Hepatocyte (in vitro differentiated cells): ENCODE measurements around the gene NAV2. TPM values are rescaled to one million over a fixed set of nuclear protein-coding genes. Genes with fewer than 3 reads are reported as not detected.

Source experiments
- DNase-seq: peaks from one replicate; pipeline ENCODE4 v3.0.0-alpha.2; 2016; ENCODE audit warnings: low spot score
- H2AFZ ChIP-seq: fragments of 200-600 bp; sonication (generic); 2 replicates; pipeline ENCODE4 v1.6.0; 2016; ENCODE audit warnings: antibody characterized with exemption, mild to moderate bottlenecking
- H3K27ac ChIP-seq: fragments of 200-600 bp; sonication (generic); 2 replicates; pipeline ENCODE4 v1.5.1; 2016; ENCODE audit warnings: mild to moderate bottlenecking
- H3K27me3 ChIP-seq: fragments of 200-600 bp; sonication (generic); 2 replicates; pipeline ENCODE4 v1.6.1; 2016
- H3K36me3 ChIP-seq: fragments of 200-600 bp; sonication (generic); replicated peaks from 2 replicates; pipeline ENCODE4 v1.5.1; 2016; ENCODE audit warnings: low read depth; ENCODE audit not compliant: insufficient read depth
- H3K4me1 ChIP-seq: fragments of 200-600 bp; sonication (generic); 2 replicates; pipeline ENCODE4 v1.5.1; 2016; ENCODE audit warnings: mild to moderate bottlenecking, moderate library complexity; ENCODE audit not compliant: insufficient read depth
- H3K4me2 ChIP-seq: fragments of 200-600 bp; sonication (generic); 2 replicates; pipeline ENCODE4 v1.6.0; 2016
- H3K4me3 ChIP-seq: fragments of 200-600 bp; sonication (generic); 2 replicates; pipeline ENCODE4 v1.5.1; 2016; ENCODE audit warnings: mild to moderate bottlenecking
- H3K79me2 ChIP-seq: fragments of 200-600 bp; sonication (generic); 2 replicates; pipeline ENCODE4 v1.6.0; 2017; ENCODE audit warnings: mild to moderate bottlenecking
- H3K9me2 ChIP-seq: fragments of 200-600 bp; sonication (generic); replicated peaks from 2 replicates; pipeline ENCODE4 v1.6.0; 2017; ENCODE audit warnings: mild to moderate bottlenecking; ENCODE audit not compliant: insufficient read depth
- H3K9me3 ChIP-seq: fragments of 200-600 bp; sonication (generic); 2 replicates; pipeline ENCODE4 v1.5.1; 2016; ENCODE audit warnings: low read depth, mild to moderate bottlenecking
- H4K20me1 ChIP-seq: fragments of 200-600 bp; sonication (generic); 2 replicates; pipeline ENCODE4 v1.6.0; 2016; ENCODE audit warnings: mild to moderate bottlenecking; ENCODE audit not compliant: insufficient read depth, poor library complexity, severe bottlenecking
- EZH2 ChIP-seq: fragments of 200-600 bp; sonication (generic); IDR thresholded peaks from 2 replicates; pipeline ENCODE4 v1.6.1; 2016; ENCODE audit warnings: antibody characterized with exemption, mild to moderate bottlenecking, borderline replicate concordance
- EZH2phosphoT487 ChIP-seq: fragments of 200-600 bp; sonication (generic); IDR thresholded peaks from one replicate; pipeline ENCODE4 v1.6.1; 2018; ENCODE audit warnings: antibody characterized with exemption, mild to moderate bottlenecking, low read depth, moderate library complexity; ENCODE audit not compliant: unreplicated experiment, severe bottlenecking
- WGBS: methylation state at CpG from one replicate; pipeline ENCODE4 v1.1.6; 2016; ENCODE audit warnings: low lambda C conversion rate; ENCODE audit errors: missing lambda C conversion rate; 5-methylcytosine and 5-hydroxymethylcytosine counted together
- polyA plus RNA-seq: library from polyadenylated mRNA; unstranded; fragments of >200 nt; fragmentation: Nextera tagmentation; extraction: Ambion mirVana; gene quantifications from 2 replicates; pipeline ENCODE4 v1.2.1, GENCODE V29; 2016
- total RNA-seq: library from RNA; depleted of rRNA; stranded (reverse); fragments of >200 nt; gene quantifications from 2 replicates; pipeline ENCODE4 v1.2.3, GENCODE V29; 2014
- TF ChIP-seq, protein P1 (sequence below): fragments of 200-600 bp; sonication (generic); IDR thresholded peaks from 2 replicates; pipeline ENCODE4 v1.5.1; 2016; ENCODE audit warnings: antibody characterized with exemption, mild to moderate bottlenecking; ENCODE audit not compliant: poor library complexity

Gene NAV2
- total and polyA plus RNA-seq, 2 experiments from 2014 or later: 23.7 to 30.8 TPM

- no peaks in the 10 kb centered on the region for H3K27me3 ChIP-seq
- H3K9me2 ChIP-seq: no peaks in the 10 kb centered on the region
- no peak overlapping the region for H2AFZ ChIP-seq
- no peaks in the 10 kb centered on the region for H3K9me3 ChIP-seq
- H4K20me1 ChIP-seq: no peaks in the 10 kb centered on the region
- TF ChIP-seq EZH2phosphoT487 (no peak), EZH2 (no peak)
- no peaks in the 10 kb centered on the region for H3K36me3 ChIP-seq
- H3K27ac ChIP-seq: peak overlapping the region; percentile 67
- DNase-seq: no peak
- peaks cover 56% of the 10 kb centered on the region for H3K79me2 ChIP-seq
- no peak overlapping the region for H3K4me3 ChIP-seq
- H3K4me1 ChIP-seq: peaks cover 74% of the 10 kb centered on the region
- 13% methylated on average over 6 of the region's 6 CpGs for WGBS
- H3K4me2 ChIP-seq: peak overlapping the region; percentile 69
Measured at GRCh38 chr11:20023082-20023426, 310.4 kb downstream of the NAV2 start.

DNA sequence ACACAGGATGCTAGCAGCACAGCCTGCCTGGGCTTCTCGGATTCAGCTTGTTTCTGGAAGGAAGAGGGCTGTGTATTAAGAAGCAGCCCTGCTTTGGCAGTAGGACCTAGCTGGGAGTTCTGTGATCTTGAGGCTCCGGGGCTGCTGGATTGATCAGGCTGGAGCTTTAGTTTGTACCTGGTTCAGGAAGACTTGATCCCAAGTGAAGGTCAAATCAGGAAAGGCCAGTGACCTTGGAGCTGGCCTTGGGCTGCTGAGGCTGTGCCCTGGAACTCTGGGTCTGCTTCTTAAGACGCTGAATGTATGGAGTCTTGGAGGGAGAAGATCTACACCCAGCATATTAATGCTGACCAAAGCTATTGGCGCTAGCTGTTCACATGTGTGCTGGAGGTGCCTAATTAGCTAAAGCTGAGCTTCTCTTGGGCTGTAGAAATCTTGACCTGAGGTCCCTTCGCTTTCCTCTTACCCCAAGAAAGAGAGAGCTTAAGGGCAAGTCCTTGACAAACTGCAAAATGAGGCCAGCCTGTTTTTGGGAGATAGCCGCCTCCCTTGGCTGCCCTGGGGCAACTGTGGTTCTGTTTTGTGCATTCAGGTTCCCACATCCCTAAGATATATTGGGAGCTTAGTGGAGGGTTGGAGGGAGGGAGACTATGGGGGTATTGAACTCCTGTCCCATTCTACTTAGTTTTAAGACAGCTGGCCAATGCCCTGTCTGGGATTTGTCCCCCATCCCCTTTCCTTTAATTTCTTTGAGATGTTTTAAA is 311.7 kb downstream of the NAV2 start:
- no peak overlapping the region for H2AFZ ChIP-seq
- H3K9me2 ChIP-seq: no peaks in the 10 kb centered on the region
- peak overlapping the region; percentile 69 for H3K4me2 ChIP-seq
- peak overlapping the region; percentile 67 for H3K27ac ChIP-seq
- peaks cover 63% of the 10 kb centered on the region for H3K79me2 ChIP-seq
- H3K4me1 ChIP-seq: peaks cover 85% of the 10 kb centered on the region
- H3K36me3 ChIP-seq: no peaks in the 10 kb centered on the region
- H4K20me1 ChIP-seq: no peaks in the 10 kb centered on the region
- no peak overlapping the region for H3K4me3 ChIP-seq
- H3K9me3 ChIP-seq: no peaks in the 10 kb centered on the region
- DNase-seq: no peak
- WGBS: 51% methylated on average over 6 of the region's 6 CpGs
- TF ChIP-seq EZH2phosphoT487: no peak
- TF ChIP-seq, protein P1, sequence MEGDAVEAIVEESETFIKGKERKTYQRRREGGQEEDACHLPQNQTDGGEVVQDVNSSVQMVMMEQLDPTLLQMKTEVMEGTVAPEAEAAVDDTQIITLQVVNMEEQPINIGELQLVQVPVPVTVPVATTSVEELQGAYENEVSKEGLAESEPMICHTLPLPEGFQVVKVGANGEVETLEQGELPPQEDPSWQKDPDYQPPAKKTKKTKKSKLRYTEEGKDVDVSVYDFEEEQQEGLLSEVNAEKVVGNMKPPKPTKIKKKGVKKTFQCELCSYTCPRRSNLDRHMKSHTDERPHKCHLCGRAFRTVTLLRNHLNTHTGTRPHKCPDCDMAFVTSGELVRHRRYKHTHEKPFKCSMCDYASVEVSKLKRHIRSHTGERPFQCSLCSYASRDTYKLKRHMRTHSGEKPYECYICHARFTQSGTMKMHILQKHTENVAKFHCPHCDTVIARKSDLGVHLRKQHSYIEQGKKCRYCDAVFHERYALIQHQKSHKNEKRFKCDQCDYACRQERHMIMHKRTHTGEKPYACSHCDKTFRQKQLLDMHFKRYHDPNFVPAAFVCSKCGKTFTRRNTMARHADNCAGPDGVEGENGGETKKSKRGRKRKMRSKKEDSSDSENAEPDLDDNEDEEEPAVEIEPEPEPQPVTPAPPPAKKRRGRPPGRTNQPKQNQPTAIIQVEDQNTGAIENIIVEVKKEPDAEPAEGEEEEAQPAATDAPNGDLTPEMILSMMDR: no peak
- no peak for TF ChIP-seq EZH2
- no peaks in the 10 kb centered on the region for H3K27me3 ChIP-seq

GRCh38 chr11:20025332-20025840 is 312.7 kb downstream of the NAV2 start:
- Histone ChIP-seq H2AFZ (no peak overlapping the region), H3K4me3 (no peak overlapping the region), H3K27me3 (no peaks in the 10 kb centered on the region), H3K4me1 (peaks cover 79% of the 10 kb centered on the region), H4K20me1 (no peaks in the 10 kb centered on the region), H3K9me3 (no peaks in the 10 kb centered on the region), H3K27ac (no peak overlapping the region), H3K4me2 (peak overlapping the region; percentile 69), H3K36me3 (no peaks in the 10 kb centered on the region), H3K9me2 (no peaks in the 10 kb centered on the region), H3K79me2 (peaks cover 69% of the 10 kb centered on the region)
- no peak for TF ChIP-seq EZH2
- TF ChIP-seq, protein P1: no peak
- TF ChIP-seq EZH2phosphoT487: no peak
- 37% methylated on average over 8 of the region's 8 CpGs for WGBS
- DNase-seq: no peak
